Measurements from ENCODE around the gene ERBB4. TPM values are rescaled to one million over a fixed set of nuclear protein-coding genes. Genes with fewer than 3 reads are reported as not detected.

Gene ERBB4
- 1.4 and 2.2 TPM in 2 replicates for total RNA-seq

- peak within 1 kb of the TSS; percentile 61 for H3K4me3 ChIP-seq (ENCODE audit: low read depth, low read length)
- no peak for DNase-seq (ENCODE audit: low read depth)
- TF ChIP-seq CTCF (conservative IDR thresholded peaks at IDR 0.05; ENCODE audit: low read depth, low read length) = no peak
Observed at GRCh38 chr2:212538305-212539071, at the start of gene ERBB4. Gene ERBB4 (minus strand): TSS chr2:212538802. CDS start chr2:212538530, 272 bp downstream.

- TF ChIP-seq CTCF (conservative IDR thresholded peaks at IDR 0.05; ENCODE audit: low read depth, low read length) = no peak
- no peak overlapping the region for H3K4me3 ChIP-seq (ENCODE audit: low read depth, low read length)
- DNase-seq (ENCODE audit: low read depth) = no peak
Observed at GRCh38 chr2:212580117-212580516, 41.5 kb upstream of the ERBB4 start.

GRCh38 chr2:212556296-212556695 is 17.7 kb upstream of the ERBB4 start:
- TF ChIP-seq CTCF (conservative IDR thresholded peaks at IDR 0.05; ENCODE audit: low read depth, low read length) = no peak
- no peak overlapping the region for H3K4me3 ChIP-seq (ENCODE audit: low read depth, low read length)
- DNase-seq (ENCODE audit: low read depth) = no peak

GRCh38 chr2:212554233-212554632 is 15.6 kb upstream of the ERBB4 start:
- no peak for DNase-seq (ENCODE audit: low read depth)
- TF ChIP-seq CTCF (conservative IDR thresholded peaks at IDR 0.05; ENCODE audit: low read depth, low read length) = no peak
- H3K4me3 ChIP-seq (ENCODE audit: low read depth, low read length) = no peak overlapping the region

- DNase-seq (ENCODE audit: low read depth) = no peak
- no peak for TF ChIP-seq CTCF (conservative IDR thresholded peaks at IDR 0.05; ENCODE audit: low read depth, low read length)
- H3K4me3 ChIP-seq (ENCODE audit: low read depth, low read length) = no peak overlapping the region
Observed at GRCh38 chr2:212549941-212550340, 11.3 kb upstream of the ERBB4 start.

- TF ChIP-seq CTCF (conservative IDR thresholded peaks at IDR 0.05; ENCODE audit: low read depth, low read length) = no peak
- no peak overlapping the region for H3K4me3 ChIP-seq (ENCODE audit: low read depth, low read length)
- no peak for DNase-seq (ENCODE audit: low read depth)
Observed at GRCh38 chr2:212549463-212549862, 10.9 kb upstream of the ERBB4 start.

GRCh38 chr2:212548455-212548819 is 9.8 kb upstream of the ERBB4 start:
- peak; percentile 13 for DNase-seq (ENCODE audit: low read depth)
- no peak overlapping the region for H3K4me3 ChIP-seq (ENCODE audit: low read depth, low read length)
- peak; percentile 64 for TF ChIP-seq CTCF (conservative IDR thresholded peaks at IDR 0.05; ENCODE audit: low read depth, low read length)
